Hepatocyte (in vitro differentiated cells): ENCODE data around the gene C6orf136. TPM values are rescaled to one million over a fixed set of nuclear protein-coding genes. Genes with fewer than 3 reads are reported as not detected.

Experiments used
- DNase-seq: peaks from one replicate; pipeline ENCODE4 v3.0.0-alpha.2; 2016; ENCODE audit warnings: low spot score
- H2AFZ ChIP-seq: fragments of 200-600 bp; sonication (generic); 2 replicates; pipeline ENCODE4 v1.6.0; 2016; ENCODE audit warnings: antibody characterized with exemption, mild to moderate bottlenecking
- H3K27ac ChIP-seq: fragments of 200-600 bp; sonication (generic); 2 replicates; pipeline ENCODE4 v1.5.1; 2016; ENCODE audit warnings: mild to moderate bottlenecking
- H3K27me3 ChIP-seq: fragments of 200-600 bp; sonication (generic); 2 replicates; pipeline ENCODE4 v1.6.1; 2016
- H3K36me3 ChIP-seq: fragments of 200-600 bp; sonication (generic); replicated peaks from 2 replicates; pipeline ENCODE4 v1.5.1; 2016; ENCODE audit warnings: low read depth; ENCODE audit not compliant: insufficient read depth
- H3K4me1 ChIP-seq: fragments of 200-600 bp; sonication (generic); 2 replicates; pipeline ENCODE4 v1.5.1; 2016; ENCODE audit warnings: mild to moderate bottlenecking, moderate library complexity; ENCODE audit not compliant: insufficient read depth
- H3K4me2 ChIP-seq: fragments of 200-600 bp; sonication (generic); 2 replicates; pipeline ENCODE4 v1.6.0; 2016
- H3K4me3 ChIP-seq: fragments of 200-600 bp; sonication (generic); 2 replicates; pipeline ENCODE4 v1.5.1; 2016; ENCODE audit warnings: mild to moderate bottlenecking
- H3K79me2 ChIP-seq: fragments of 200-600 bp; sonication (generic); 2 replicates; pipeline ENCODE4 v1.6.0; 2017; ENCODE audit warnings: mild to moderate bottlenecking
- H3K9me2 ChIP-seq: fragments of 200-600 bp; sonication (generic); replicated peaks from 2 replicates; pipeline ENCODE4 v1.6.0; 2017; ENCODE audit warnings: mild to moderate bottlenecking; ENCODE audit not compliant: insufficient read depth
- H3K9me3 ChIP-seq: fragments of 200-600 bp; sonication (generic); 2 replicates; pipeline ENCODE4 v1.5.1; 2016; ENCODE audit warnings: low read depth, mild to moderate bottlenecking
- H4K20me1 ChIP-seq: fragments of 200-600 bp; sonication (generic); 2 replicates; pipeline ENCODE4 v1.6.0; 2016; ENCODE audit warnings: mild to moderate bottlenecking; ENCODE audit not compliant: insufficient read depth, poor library complexity, severe bottlenecking
- CTCF ChIP-seq: fragments of 200-600 bp; sonication (generic); IDR thresholded peaks from 2 replicates; pipeline ENCODE4 v1.5.1; 2016; ENCODE audit warnings: antibody characterized with exemption, mild to moderate bottlenecking; ENCODE audit not compliant: poor library complexity
- EZH2 ChIP-seq: fragments of 200-600 bp; sonication (generic); IDR thresholded peaks from 2 replicates; pipeline ENCODE4 v1.6.1; 2016; ENCODE audit warnings: antibody characterized with exemption, mild to moderate bottlenecking, borderline replicate concordance
- EZH2phosphoT487 ChIP-seq: fragments of 200-600 bp; sonication (generic); IDR thresholded peaks from one replicate; pipeline ENCODE4 v1.6.1; 2018; ENCODE audit warnings: antibody characterized with exemption, mild to moderate bottlenecking, low read depth, moderate library complexity; ENCODE audit not compliant: unreplicated experiment, severe bottlenecking
- WGBS: methylation state at CpG from one replicate; pipeline ENCODE4 v1.1.6; 2016; ENCODE audit warnings: low lambda C conversion rate; ENCODE audit errors: missing lambda C conversion rate; 5-methylcytosine and 5-hydroxymethylcytosine counted together
- polyA plus RNA-seq: library from polyadenylated mRNA; unstranded; fragments of >200 nt; fragmentation: Nextera tagmentation; extraction: Ambion mirVana; gene quantifications from 2 replicates; pipeline ENCODE4 v1.2.1, GENCODE V29; 2016
- total RNA-seq: library from RNA; depleted of rRNA; stranded (reverse); fragments of >200 nt; gene quantifications from 2 replicates; pipeline ENCODE4 v1.2.3, GENCODE V29; 2014

Gene C6orf136
- total and polyA plus RNA-seq, 2 experiments from 2014 or later: 8.7 to 16.9 TPM

- H3K9me3 ChIP-seq: no peaks in the 10 kb centered on the region
- peak within 1 kb of the TSS; percentile 81 for H3K4me3 ChIP-seq
- no peaks in the 10 kb centered on the region for H3K9me2 ChIP-seq
- peaks cover 6% of the 10 kb centered on the region for H3K36me3 ChIP-seq
- H4K20me1 ChIP-seq: peaks cover 14% of the 10 kb centered on the region
- under 1% methylated on average over 40 of the region's 40 CpGs for WGBS
- peak within 1 kb of the TSS; percentile 98 for H3K27ac ChIP-seq
- peak within 1 kb of the TSS; percentile 90 for H3K4me2 ChIP-seq
- peak within 1 kb of the TSS; percentile 24 for H2AFZ ChIP-seq
- H3K79me2 ChIP-seq: peaks cover 37% of the 10 kb centered on the region
- no peaks in the 10 kb centered on the region for H3K27me3 ChIP-seq
- DNase-seq: peak; percentile 100
- H3K4me1 ChIP-seq: peaks cover 18% of the 10 kb centered on the region
- TF ChIP-seq EZH2phosphoT487: no peak
- TF ChIP-seq CTCF: no peak
- TF ChIP-seq EZH2: no peak
Measured at GRCh38 chr6:30616811-30617564, 29.9 kb upstream of the C6orf136 start, which contains the start of gene PPP1R10. Gene PPP1R10, minus strand, starts transcription at chr6:30617243. Its CDS starts 7,299 bp downstream, at chr6:30609944.

- Histone ChIP-seq H3K9me3 (no peaks in the 10 kb centered on the region), H3K27ac (peak within 1 kb of the TSS; percentile 98), H4K20me1 (peaks cover 14% of the 10 kb centered on the region), H2AFZ (peak within 1 kb of the TSS; percentile 24), H3K4me1 (peaks cover 18% of the 10 kb centered on the region), H3K79me2 (peaks cover 37% of the 10 kb centered on the region), H3K4me2 (peak within 1 kb of the TSS; percentile 90), H3K4me3 (peak within 1 kb of the TSS; percentile 81), H3K9me2 (no peaks in the 10 kb centered on the region), H3K27me3 (no peaks in the 10 kb centered on the region), H3K36me3 (peaks cover 6% of the 10 kb centered on the region)
- WGBS: under 1% methylated on average over 34 of the region's 34 CpGs
- no peak for TF ChIP-seq EZH2phosphoT487
- TF ChIP-seq EZH2: no peak
- TF ChIP-seq CTCF: no peak
- peak; percentile 98 for DNase-seq
Measured at GRCh38 chr6:30617565-30618269, 29.2 kb upstream of the C6orf136 start, which contains the start of gene MRPS18B. Gene MRPS18B, plus strand, starts transcription at chr6:30617840. Its CDS starts 26 bp downstream, at chr6:30617866.

GRCh38 chr6:30618270-30618797 is 28.6 kb upstream of the C6orf136 start:
- H3K9me2 ChIP-seq: no peaks in the 10 kb centered on the region
- H3K4me1 ChIP-seq: peaks cover 18% of the 10 kb centered on the region
- H2AFZ ChIP-seq: peak overlapping the region; percentile 24
- H4K20me1 ChIP-seq: peaks cover 9% of the 10 kb centered on the region
- H3K4me2 ChIP-seq: peak overlapping the region; percentile 81
- no peak for DNase-seq
- 25% methylated on average over 8 of the region's 8 CpGs for WGBS
- peak overlapping the region; percentile 91 for H3K27ac ChIP-seq
- no peaks in the 10 kb centered on the region for H3K9me3 ChIP-seq
- H3K4me3 ChIP-seq: peak overlapping the region; percentile 40
- TF ChIP-seq EZH2 (no peak), CTCF (no peak), EZH2phosphoT487 (no peak)
- H3K27me3 ChIP-seq: no peaks in the 10 kb centered on the region
- H3K36me3 ChIP-seq: peaks cover 6% of the 10 kb centered on the region
- H3K79me2 ChIP-seq: peaks cover 37% of the 10 kb centered on the region
